ENCODE data around the gene DMC1. TPM values are rescaled to one million over a fixed set of nuclear protein-coding genes. Genes with fewer than 3 reads are reported as not detected.
"Not testable (repeated sequence)": the region's sequence is repeated elsewhere in the genome, so short reads cannot be mapped to it uniquely, and the experiment has no call there.

DMC1 gene
- total RNA-seq, 4 donors from 2014 or later = 2.1 to 10.8 (median 4.5) TPM

DNA sequence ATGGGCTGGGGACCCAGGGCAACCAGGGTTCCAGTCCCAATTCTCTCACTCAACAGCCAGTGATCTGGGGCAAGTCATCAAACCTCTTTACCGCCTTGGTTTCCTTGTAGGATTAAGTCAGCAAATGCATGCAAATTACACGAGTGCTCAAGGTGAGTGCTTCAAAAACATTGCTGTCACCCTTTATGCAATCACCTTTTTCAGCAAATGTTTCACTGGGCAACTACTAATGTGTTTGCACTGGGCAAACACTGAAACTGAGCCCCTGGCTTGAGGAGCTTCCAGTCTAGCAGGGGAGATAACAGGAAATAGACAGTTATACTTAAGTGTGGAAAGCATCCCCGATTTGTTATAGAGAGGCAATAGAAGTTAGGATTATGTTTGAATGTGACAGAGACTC, 37.7 kb upstream of the DMC1 start:
- no peaks in the 10 kb centered on the region for H3K9me3 ChIP-seq
- no peak for DNase-seq (ENCODE audit: low spot score in 2 of 2)
- H3K27ac ChIP-seq = no peak overlapping the region
- H3K4me3 ChIP-seq = no peak overlapping the region
- WGBS, 2 donors = 83 to 91% methylated on average over 3 of the region's 3 CpGs
- no peaks in the 10 kb centered on the region for H3K36me3 ChIP-seq
- TF ChIP-seq EP300 (IDR thresholded peaks at IDR 0.05) (no peak), POLR2A (IDR thresholded peaks at IDR 0.05) (no peak), CTCF (IDR thresholded peaks at IDR 0.05) (no peak)
- H3K4me1 ChIP-seq = no peaks in the 10 kb centered on the region
- no peaks in the 10 kb centered on the region for H3K27me3 ChIP-seq

DNA sequence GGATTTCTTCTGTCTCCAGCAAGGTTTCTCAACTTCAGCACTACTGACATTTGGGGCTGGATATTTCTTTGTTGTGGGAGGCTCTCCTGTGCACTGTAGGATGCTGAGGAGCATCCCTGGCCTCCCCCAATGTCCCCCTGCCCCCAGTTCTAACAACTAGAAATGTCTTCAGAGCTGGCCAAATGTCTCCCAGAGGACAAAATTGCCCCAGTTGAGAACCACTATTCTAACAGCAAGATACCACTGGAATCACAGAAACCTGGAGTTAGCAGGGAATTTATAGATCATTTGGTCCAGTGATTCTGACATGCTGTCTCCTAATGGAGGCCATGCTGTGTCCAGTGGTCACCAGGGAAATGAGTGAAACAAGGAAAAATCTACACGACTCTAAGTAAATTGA, 32.2 kb upstream of the DMC1 start:
- TF ChIP-seq POLR2A (IDR thresholded peaks at IDR 0.05) (no peak), CTCF (IDR thresholded peaks at IDR 0.05) (no peak), EP300 (IDR thresholded peaks at IDR 0.05) (no peak)
- 70 to 76% methylated on average over 1 of the region's 1 CpG for WGBS, 2 donors

GRCh38 chr22:38601221-38601764, 31.3 kb upstream of the DMC1 start:
- Histone ChIP-seq H3K4me1 (no peaks in the 10 kb centered on the region), H3K27me3 (no peaks in the 10 kb centered on the region), H3K27ac (no peak overlapping the region), H3K9me3 (no peaks in the 10 kb centered on the region), H3K36me3 (peaks cover 0 to 6% (median 0%) of the 10 kb centered on the region in 3 donors), H3K4me3 (no peak overlapping the region)
- TF ChIP-seq POLR2A (IDR thresholded peaks at IDR 0.05) = no peak
- no peak for TF ChIP-seq CTCF (IDR thresholded peaks at IDR 0.05)
- no peak for TF ChIP-seq EP300 (IDR thresholded peaks at IDR 0.05)
- 83 to 91% methylated on average over 2 of the region's 2 CpGs for WGBS, 2 donors
- DNase-seq (ENCODE audit: low spot score in 2 of 2) = no peak

More for the DNA sequence above, 32.2 kb upstream of the DMC1 start:
- Histone ChIP-seq H3K27me3 (no peaks in the 10 kb centered on the region), H3K4me3 (no peak overlapping the region), H3K36me3 (peaks cover 0 to 6% (median 0%) of the 10 kb centered on the region in 3 donors), H3K27ac (no peak overlapping the region), H3K9me3 (no peaks in the 10 kb centered on the region), H3K4me1 (no peaks in the 10 kb centered on the region)
- DNase-seq (ENCODE audit: low spot score in 2 of 2) = no peak

DNA sequence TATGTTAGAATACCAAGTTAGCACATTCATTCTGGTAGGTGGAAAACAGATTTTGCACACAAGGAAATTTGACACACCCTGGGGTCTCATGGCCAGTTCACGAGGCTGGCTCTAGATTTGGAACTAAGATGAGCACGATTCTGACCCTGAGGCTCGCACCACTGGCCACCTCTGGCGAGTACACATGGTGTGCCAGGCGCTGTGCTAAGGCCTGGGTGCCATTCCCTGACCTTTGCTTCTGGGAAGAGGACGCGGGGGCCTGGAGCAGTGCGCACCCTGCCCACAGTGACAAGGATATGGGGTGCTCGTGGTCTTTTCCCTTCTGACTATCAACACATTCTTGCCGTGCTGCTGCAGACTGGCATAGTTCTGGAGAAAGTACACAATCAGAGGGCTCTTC, 29.5 kb upstream of the DMC1 start:
- no peak for TF ChIP-seq POLR2A (IDR thresholded peaks at IDR 0.05)
- H3K27ac ChIP-seq = no peak overlapping the region
- no peaks in the 10 kb centered on the region for H3K27me3 ChIP-seq
- no peak overlapping the region for H3K4me3 ChIP-seq
- no peaks in the 10 kb centered on the region for H3K9me3 ChIP-seq
- no peak for DNase-seq (ENCODE audit: low spot score in 2 of 2)
- peaks cover 0 to 6% (median 0%) of the 10 kb centered on the region in 3 donors for H3K36me3 ChIP-seq
- 93 to 96% methylated on average over 10 of the region's 10 CpGs for WGBS, 2 donors
- no peaks in the 10 kb centered on the region for H3K4me1 ChIP-seq

- H3K4me1 ChIP-seq; H3K4me3 ChIP-seq; H3K27ac ChIP-seq; H3K27me3 ChIP-seq; DNase-seq (ENCODE audit: low spot score in 2 of 2); H3K9me3 ChIP-seq: not testable (repeated sequence)
- H3K36me3 ChIP-seq = peaks cover 0 to 19% (median 0%) of the 10 kb centered on the region in 3 donors
- 73 to 83% methylated on average over 3 of the region's 3 CpGs for WGBS, 2 donors
Observed at GRCh38 chr22:38582923-38583322, 12.9 kb upstream of the DMC1 start.

DNA sequence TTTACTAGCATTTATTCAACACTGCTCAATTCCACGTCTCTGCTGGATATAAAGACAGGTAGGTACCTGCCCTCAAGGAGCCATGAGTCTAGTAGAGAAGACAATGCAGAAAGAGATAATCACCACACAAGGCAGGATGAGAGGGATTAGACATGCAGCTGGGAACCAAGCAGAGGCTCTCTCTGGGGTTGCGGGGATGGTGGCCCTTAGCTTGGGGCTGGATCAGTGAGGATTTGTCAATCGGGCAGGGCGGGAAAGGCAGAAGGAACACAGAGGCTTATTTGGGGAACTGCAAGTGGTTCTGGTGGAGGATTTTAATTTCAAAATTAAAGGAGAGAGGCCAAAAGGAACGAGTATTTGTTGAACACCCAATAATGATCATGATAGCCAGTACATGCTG, 8.5 kb upstream of the DMC1 start:
- DNase-seq (ENCODE audit: low spot score in 2 of 2) = no peak
- Histone ChIP-seq H3K9me3 (no peaks in the 10 kb centered on the region), H3K4me3 (no peak overlapping the region), H3K27ac (no peak overlapping the region), H3K36me3 (no peaks in the 10 kb centered on the region), H3K27me3 (no peaks in the 10 kb centered on the region), H3K4me1 (no peaks in the 10 kb centered on the region)
- whole genome bisulfite sequencing, 2 donors = 75 to 77% methylated on average over 5 of the region's 5 CpGs
- no peak for TF ChIP-seq POLR2A (IDR thresholded peaks at IDR 0.05)
- no peak for TF ChIP-seq EP300 (IDR thresholded peaks at IDR 0.05)
- TF ChIP-seq CTCF (IDR thresholded peaks at IDR 0.05) = no peak

All from tibial nerve (tissue), 4 donors.